OCI-LY1 (cell line): ENCODE measurements around the gene RGMA.

ENCODE experiments used
- H2AFZ ChIP-seq: fragments of 200-600 bp; sonication (generic), shearing (Covaris generic); 2 replicates; pipeline ENCODE4 v1.6.0; 2014; ENCODE audit warnings: antibody characterized with exemption, mild to moderate bottlenecking, low read length
- H3F3A ChIP-seq: fragments of 200-600 bp; sonication (generic), shearing (Covaris generic); 2 replicates; pipeline ENCODE4 v1.6.0; 2014; ENCODE audit warnings: mild to moderate bottlenecking, antibody characterized with exemption, low read length, moderate library complexity; ENCODE audit not compliant: insufficient read depth
- H3K27ac ChIP-seq: fragments of 200-600 bp; sonication (generic); 2 replicates; pipeline ENCODE4 v1.5.1; 2014; ENCODE audit warnings: low read length, mixed run types, mild to moderate bottlenecking, low read depth; ENCODE audit not compliant: poor library complexity, severe bottlenecking
- H3K27me3 ChIP-seq: fragments of 200-600 bp; sonication (generic); 2 replicates; pipeline ENCODE4 v1.6.0; 2014; ENCODE audit warnings: antibody characterized with exemption, mild to moderate bottlenecking, low read length, moderate library complexity; ENCODE audit not compliant: insufficient read depth
- H3K36me3 ChIP-seq: fragments of 200-600 bp; sonication (generic); 2 replicates; pipeline ENCODE4 v1.6.1; 2014; ENCODE audit warnings: mild to moderate bottlenecking, antibody characterized with exemption, low read length, moderate library complexity, mixed read lengths; ENCODE audit not compliant: insufficient read depth
- H3K4me1 ChIP-seq: fragments of 200-600 bp; sonication (generic); 2 replicates; pipeline ENCODE4 v1.5.1; 2014; ENCODE audit warnings: mild to moderate bottlenecking, low read length, moderate library complexity; ENCODE audit not compliant: insufficient read depth, severe bottlenecking
- H3K4me2 ChIP-seq: fragments of 200-600 bp; sonication (generic), shearing (Covaris generic); 2 replicates; pipeline ENCODE4 v1.6.1; 2014; ENCODE audit warnings: low read length
- H3K4me3 ChIP-seq: fragments of 200-600 bp; sonication (generic); 2 replicates; pipeline ENCODE4 v1.5.1; 2014; ENCODE audit warnings: low read length, low read depth, mild to moderate bottlenecking, mixed read lengths; ENCODE audit not compliant: poor library complexity, severe bottlenecking
- H3K79me2 ChIP-seq: fragments of 200-600 bp; shearing (Covaris generic); 2 replicates; pipeline ENCODE4 v1.6.1; 2016; ENCODE audit warnings: mixed run types, low read length, mixed read lengths; ENCODE audit not compliant: insufficient read depth
- H3K9ac ChIP-seq: fragments of 200-600 bp; sonication (generic), shearing (Covaris generic); 2 replicates; pipeline ENCODE4 v1.6.1; 2014; ENCODE audit warnings: mild to moderate bottlenecking, low read length, mixed read lengths
- H3K9me2 ChIP-seq: fragments of 200-600 bp; sonication (generic), shearing (Covaris generic); 2 replicates; pipeline ENCODE4 v1.6.1; 2014; ENCODE audit warnings: low read depth, mild to moderate bottlenecking, low read length, mixed read lengths
- H3K9me3 ChIP-seq: fragments of 200-600 bp; shearing (Covaris generic); 2 replicates; pipeline ENCODE4 v1.6.1; 2014; ENCODE audit warnings: low read length, mixed read lengths
- H4K20me1 ChIP-seq: fragments of 200-600 bp; sonication (generic), shearing (Covaris generic); 2 replicates; pipeline ENCODE4 v1.6.0; 2016; ENCODE audit warnings: mild to moderate bottlenecking, low read length; ENCODE audit not compliant: insufficient read depth
- EZH2 ChIP-seq: fragments of 200-600 bp; sonication (generic), shearing (Covaris generic); IDR thresholded peaks from 2 replicates; pipeline ENCODE4 v1.8.0; 2017; ENCODE audit warnings: borderline replicate concordance, mixed run types, mild to moderate bottlenecking, antibody characterized with exemption, low read length, moderate library complexity, mixed read lengths
- TF ChIP-seq, protein P1 (sequence below): fragments of 200-600 bp; sonication (generic), shearing (Covaris generic); IDR thresholded peaks from 2 replicates; pipeline ENCODE4 v1.5.1; 2017; ENCODE audit warnings: mild to moderate bottlenecking, antibody characterized with exemption, low read length, moderate library complexity, mixed read lengths

RGMA gene

GRCh38 chr15:93029836-93030429, 59.1 kb downstream of the RGMA start:
- Histone ChIP-seq H3K9ac (no peak overlapping the region), H4K20me1 (no peaks in the 10 kb centered on the region), H3F3A (no peaks in the 10 kb centered on the region), H3K4me1 (peaks cover 14% of the 10 kb centered on the region), H3K9me3 (no peaks in the 10 kb centered on the region), H3K4me2 (no peak overlapping the region), H3K27me3 (no peaks in the 10 kb centered on the region), H3K4me3 (no peak overlapping the region), H3K79me2 (no peaks in the 10 kb centered on the region), H3K36me3 (peaks cover 25% of the 10 kb centered on the region), H3K27ac (no peak overlapping the region), H3K9me2 (no peaks in the 10 kb centered on the region), H2AFZ (no peak overlapping the region)
- TF ChIP-seq, protein P1, sequence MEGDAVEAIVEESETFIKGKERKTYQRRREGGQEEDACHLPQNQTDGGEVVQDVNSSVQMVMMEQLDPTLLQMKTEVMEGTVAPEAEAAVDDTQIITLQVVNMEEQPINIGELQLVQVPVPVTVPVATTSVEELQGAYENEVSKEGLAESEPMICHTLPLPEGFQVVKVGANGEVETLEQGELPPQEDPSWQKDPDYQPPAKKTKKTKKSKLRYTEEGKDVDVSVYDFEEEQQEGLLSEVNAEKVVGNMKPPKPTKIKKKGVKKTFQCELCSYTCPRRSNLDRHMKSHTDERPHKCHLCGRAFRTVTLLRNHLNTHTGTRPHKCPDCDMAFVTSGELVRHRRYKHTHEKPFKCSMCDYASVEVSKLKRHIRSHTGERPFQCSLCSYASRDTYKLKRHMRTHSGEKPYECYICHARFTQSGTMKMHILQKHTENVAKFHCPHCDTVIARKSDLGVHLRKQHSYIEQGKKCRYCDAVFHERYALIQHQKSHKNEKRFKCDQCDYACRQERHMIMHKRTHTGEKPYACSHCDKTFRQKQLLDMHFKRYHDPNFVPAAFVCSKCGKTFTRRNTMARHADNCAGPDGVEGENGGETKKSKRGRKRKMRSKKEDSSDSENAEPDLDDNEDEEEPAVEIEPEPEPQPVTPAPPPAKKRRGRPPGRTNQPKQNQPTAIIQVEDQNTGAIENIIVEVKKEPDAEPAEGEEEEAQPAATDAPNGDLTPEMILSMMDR, result no peak
- no peak for TF ChIP-seq EZH2

- H3K4me2 ChIP-seq, result peak overlapping the region; percentile 30; the same call in 1 of the 2 replicates
- H3K9me2 ChIP-seq, result no peaks in the 10 kb centered on the region
- H3K4me3 ChIP-seq, result no peak overlapping the region
- H3K27ac ChIP-seq, result no peak overlapping the region
- no peaks in the 10 kb centered on the region for H4K20me1 ChIP-seq
- H3K9me3 ChIP-seq, result no peaks in the 10 kb centered on the region
- no peaks in the 10 kb centered on the region for H3F3A ChIP-seq
- no peak for TF ChIP-seq EZH2
- TF ChIP-seq, protein P1, result no peak
- H2AFZ ChIP-seq, result no peak overlapping the region
- no peaks in the 10 kb centered on the region for H3K27me3 ChIP-seq
- H3K9ac ChIP-seq, result no peak overlapping the region
- no peaks in the 10 kb centered on the region for H3K79me2 ChIP-seq
- H3K4me1 ChIP-seq, result peaks cover 14% of the 10 kb centered on the region
- H3K36me3 ChIP-seq, result peaks cover 31% of the 10 kb centered on the region
These were observed 59.7 kb downstream of the RGMA start for GRCh38 chr15:93029214-93029835.

DNA sequence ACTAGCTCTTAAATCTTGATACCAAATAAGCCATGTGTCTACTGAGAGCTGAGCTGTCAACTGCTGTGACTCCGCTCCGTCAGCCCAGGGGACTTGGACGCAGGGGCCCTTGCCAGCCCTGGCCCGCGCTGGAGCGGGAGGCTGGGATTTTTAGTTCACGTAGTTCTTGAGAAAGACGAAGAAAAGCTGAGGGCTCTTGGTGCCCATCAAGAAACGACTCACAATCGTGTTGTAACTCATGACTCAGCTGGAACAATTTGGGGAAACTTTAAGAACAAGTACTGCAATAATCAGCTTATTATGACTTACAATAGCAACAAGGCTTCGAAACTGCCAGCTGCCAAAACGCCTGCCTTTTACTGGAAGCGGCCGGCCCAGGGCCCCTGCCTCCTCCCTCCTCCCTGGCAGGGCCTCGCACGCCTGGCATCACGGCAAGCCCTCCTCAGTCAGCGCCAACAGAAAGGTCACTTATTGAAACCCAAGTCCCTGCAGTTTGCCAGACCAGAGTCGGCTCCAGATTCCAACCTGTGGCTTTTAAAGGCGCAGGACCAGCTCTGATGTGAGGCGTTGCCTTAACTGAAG, 60.3 kb downstream of the RGMA start:
- Histone ChIP-seq H3F3A (no peaks in the 10 kb centered on the region), H3K9ac (no peak overlapping the region), H3K4me1 (peaks cover 14% of the 10 kb centered on the region), H3K79me2 (no peaks in the 10 kb centered on the region), H2AFZ (no peak overlapping the region), H3K4me3 (no peak overlapping the region), H3K27ac (no peak overlapping the region), H4K20me1 (no peaks in the 10 kb centered on the region), H3K9me2 (no peaks in the 10 kb centered on the region), H3K4me2 (no peak overlapping the region; the same call in 1 of the 2 replicates), H3K27me3 (no peaks in the 10 kb centered on the region), H3K9me3 (no peaks in the 10 kb centered on the region), H3K36me3 (peaks cover 37% of the 10 kb centered on the region)
- TF ChIP-seq, protein P1, result no peak
- TF ChIP-seq EZH2, result no peak
